Astrocyte of the hippocampus (primary cell): Measurements from ENCODE around the gene RIC8A.
A peak's percentile ranks its signal among the peaks of the same experiment; 100 is the strongest.
"Not testable (repeated sequence)": the region's sequence is repeated elsewhere in the genome, so short reads cannot be mapped to it uniquely, and the experiment has no call there.

Experiments
- DNase-seq: peaks from one replicate; pipeline ENCODE4 v3.0.0; 2011; ENCODE audit warnings: low read depth, low spot score

The RIC8A gene

GRCh38 chr11:207208-207862, at the start of gene RIC8A, which contains the start of gene BET1L:
Gene RIC8A, plus strand, starts transcription at chr11:207708. Its CDS starts 1,147 bp downstream, at chr11:208855.
Gene BET1L, minus strand, starts transcription at chr11:207399. Its CDS starts 78 bp downstream, at chr11:207321.
- DNase-seq = peak; percentile 99

GRCh38 chr11:180242-180641, 27.3 kb upstream of the RIC8A start:
- DNase-seq = not testable (repeated sequence)

- DNase-seq = not testable (repeated sequence)
Observed at GRCh38 chr11:189200-189783, 18.2 kb upstream of the RIC8A start.

GRCh38 chr11:189843-190311, 17.6 kb upstream of the RIC8A start:
- DNase-seq = not testable (repeated sequence)

GRCh38 chr11:190546-190945, 17.0 kb upstream of the RIC8A start:
- DNase-seq = not testable (repeated sequence)

- DNase-seq = not testable (repeated sequence)
Observed at GRCh38 chr11:191490-192478, 15.7 kb upstream of the RIC8A start.

- not testable (repeated sequence) for DNase-seq
Observed at GRCh38 chr11:192674-193128, 14.8 kb upstream of the RIC8A start, which contains the start of gene SCGB1C1. Gene SCGB1C1, plus strand, starts transcription at chr11:193078. Its CDS starts 22 bp downstream, at chr11:193100.

- not testable (repeated sequence) for DNase-seq
Observed at GRCh38 chr11:193481-193880, 14.0 kb upstream of the RIC8A start.

- DNase-seq = no peak
Observed at GRCh38 chr11:196786-197731, 10.4 kb upstream of the RIC8A start.

- DNase-seq = no peak
Observed at GRCh38 chr11:197741-198235, 9.7 kb upstream of the RIC8A start.

- DNase-seq = no peak
Observed at GRCh38 chr11:198236-198806, 9.2 kb upstream of the RIC8A start.

- DNase-seq = no peak
Observed at GRCh38 chr11:199004-199581, 8.4 kb upstream of the RIC8A start.

GRCh38 chr11:199782-200181, 7.7 kb upstream of the RIC8A start:
- DNase-seq = no peak

- DNase-seq = no peak
Observed at GRCh38 chr11:200224-201003, 7.1 kb upstream of the RIC8A start.

GRCh38 chr11:201966-202365, 5.5 kb upstream of the RIC8A start:
- no peak for DNase-seq

- DNase-seq = no peak
Observed at GRCh38 chr11:202490-202889, 5.0 kb upstream of the RIC8A start.

- no peak for DNase-seq
Observed at GRCh38 chr11:203056-203944, 4.2 kb upstream of the RIC8A start.
